Colon (tissue), 2 donors: ENCODE results near the gene PANK2.
"Not testable (repeated sequence)": the region's sequence is repeated elsewhere in the genome, so short reads cannot be mapped to it uniquely, and the experiment has no call there.

Source experiments
- FAIRE-seq: peaks from 2 replicates; lab custom pipeline; 2012; peaks lifted over from hg19 to GRCh38; lab: Jason Lieb, UNC
- donor health status: control.
- donor health status: control.

The PANK2 gene

DNA sequence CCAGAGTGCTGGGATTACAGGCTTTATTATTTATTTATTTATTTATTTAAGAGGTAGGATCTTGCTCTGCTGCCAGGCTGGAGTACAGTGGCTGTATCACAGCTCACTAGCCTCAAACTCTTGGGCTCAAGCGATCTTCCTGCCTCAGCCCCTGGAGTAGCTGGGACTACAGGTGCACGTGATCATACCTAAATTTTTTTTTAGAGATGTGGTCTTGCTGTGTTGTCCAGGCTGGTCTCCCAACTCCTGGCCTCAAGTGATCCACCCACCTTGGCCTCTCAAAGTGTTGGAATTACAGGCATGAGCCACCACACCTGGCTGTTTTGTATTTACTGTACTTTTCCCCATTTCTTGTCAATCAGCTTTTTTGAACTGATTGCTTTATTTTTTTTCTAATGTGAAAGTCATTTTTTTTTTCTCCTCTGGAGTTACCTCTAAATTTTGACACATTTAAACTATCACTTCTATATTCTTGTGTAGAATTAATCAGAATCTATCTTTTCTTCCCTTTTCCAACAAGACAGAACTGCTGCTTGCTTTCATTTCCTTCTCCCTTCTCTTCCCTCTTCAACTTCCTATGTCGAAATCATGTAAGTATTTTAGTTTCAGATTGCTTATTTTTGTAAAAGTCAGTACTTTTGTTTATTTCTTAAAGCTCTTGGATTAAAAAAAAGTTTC is 12.0 kb downstream of the PANK2 start:
- no peak for FAIRE-seq

DNA sequence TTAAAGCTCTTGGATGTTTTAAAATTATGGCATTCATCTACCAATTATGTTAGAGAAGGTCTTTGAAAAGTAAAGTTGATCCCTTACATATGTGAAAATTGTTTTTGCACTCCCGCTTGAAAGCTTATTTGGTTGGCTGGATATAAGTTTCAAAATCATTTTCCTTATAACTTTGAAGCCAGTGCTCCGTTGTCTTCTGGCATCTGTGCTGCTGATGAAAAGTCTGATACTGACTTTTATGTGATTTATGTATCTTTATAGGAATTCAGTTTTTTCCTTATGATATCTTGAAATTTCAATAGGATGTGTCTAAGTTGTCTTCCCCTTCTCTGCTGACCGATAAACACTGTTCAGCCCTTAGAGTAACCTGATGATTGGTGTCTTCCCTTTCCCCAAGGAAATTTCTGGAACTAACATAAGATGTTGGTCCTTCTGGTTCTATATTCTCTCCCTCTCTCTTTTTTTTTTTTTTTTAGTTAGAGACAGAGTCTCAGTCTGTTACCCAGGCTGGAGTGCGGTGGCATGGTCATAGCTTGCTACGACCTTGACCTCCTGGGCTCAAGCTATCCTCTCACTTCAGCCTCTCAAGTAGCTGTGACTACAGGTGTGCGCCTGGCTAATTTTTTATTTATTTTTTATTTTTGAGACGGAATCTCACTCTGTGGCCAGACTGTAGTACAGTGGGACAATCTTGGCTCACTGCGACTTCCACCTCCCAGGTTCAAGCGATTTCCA is 12.7 kb downstream of the PANK2 start:
- no peak for FAIRE-seq

DNA sequence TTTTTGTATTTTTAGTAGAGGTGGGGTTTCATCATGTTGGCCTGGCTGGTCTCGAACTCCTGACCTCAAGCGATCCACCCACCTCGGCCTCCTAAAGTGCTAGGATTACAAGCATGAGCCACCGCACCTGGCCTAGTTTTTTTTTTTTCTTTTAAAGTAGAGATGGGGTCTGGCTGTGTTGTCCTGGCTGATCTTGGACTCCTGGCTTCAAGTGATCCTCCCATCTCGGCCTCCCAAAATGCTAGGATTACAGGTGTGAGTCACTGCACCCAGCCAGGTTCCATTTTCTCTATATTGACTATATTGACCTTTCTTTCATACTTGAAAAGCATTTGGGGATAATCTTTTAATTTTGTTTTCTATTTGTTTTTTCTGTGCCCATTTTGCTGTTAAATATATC is 13.3 kb downstream of the PANK2 start:
- FAIRE-seq, result no peak

DNA sequence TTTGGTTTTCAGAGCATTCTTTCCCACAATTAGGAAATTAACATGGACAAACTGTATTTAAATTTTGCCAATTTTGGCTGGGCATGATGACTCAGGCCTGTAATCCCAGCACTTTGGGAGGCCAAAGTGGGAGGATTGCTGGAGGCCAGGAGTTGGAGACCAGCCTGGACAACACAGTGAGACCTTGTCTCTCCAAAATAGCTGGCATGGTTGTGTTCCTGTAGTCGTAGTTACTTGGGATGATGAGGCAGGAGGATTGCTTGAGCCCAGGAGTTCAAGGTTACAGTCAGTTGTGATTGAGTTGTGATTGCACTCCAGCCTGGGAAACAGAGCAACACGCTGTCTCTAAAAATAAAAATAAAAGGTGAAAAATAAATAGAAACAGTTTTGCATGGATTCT is 15.0 kb downstream of the PANK2 start:
- FAIRE-seq, result no peak

DNA sequence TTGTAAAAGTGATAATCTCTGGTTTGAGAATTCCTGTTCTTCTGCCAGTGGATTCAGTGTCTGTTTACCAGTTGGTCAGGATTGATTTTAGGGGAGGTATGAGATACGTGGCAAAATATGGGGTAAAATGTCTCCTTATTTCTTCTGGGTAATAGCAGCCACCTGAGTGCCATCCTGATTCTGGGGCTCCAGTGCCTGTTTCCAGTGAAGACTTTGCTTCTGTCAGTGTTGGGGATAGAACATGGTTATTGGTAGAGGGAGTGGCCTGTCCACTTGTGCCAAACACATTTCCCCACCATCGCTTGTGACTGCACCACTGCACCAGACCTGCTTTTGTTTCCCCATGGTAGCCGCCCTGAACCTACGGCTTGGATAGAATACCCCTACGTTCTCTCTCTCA is 15.7 kb downstream of the PANK2 start:
- FAIRE-seq, result no peak

DNA sequence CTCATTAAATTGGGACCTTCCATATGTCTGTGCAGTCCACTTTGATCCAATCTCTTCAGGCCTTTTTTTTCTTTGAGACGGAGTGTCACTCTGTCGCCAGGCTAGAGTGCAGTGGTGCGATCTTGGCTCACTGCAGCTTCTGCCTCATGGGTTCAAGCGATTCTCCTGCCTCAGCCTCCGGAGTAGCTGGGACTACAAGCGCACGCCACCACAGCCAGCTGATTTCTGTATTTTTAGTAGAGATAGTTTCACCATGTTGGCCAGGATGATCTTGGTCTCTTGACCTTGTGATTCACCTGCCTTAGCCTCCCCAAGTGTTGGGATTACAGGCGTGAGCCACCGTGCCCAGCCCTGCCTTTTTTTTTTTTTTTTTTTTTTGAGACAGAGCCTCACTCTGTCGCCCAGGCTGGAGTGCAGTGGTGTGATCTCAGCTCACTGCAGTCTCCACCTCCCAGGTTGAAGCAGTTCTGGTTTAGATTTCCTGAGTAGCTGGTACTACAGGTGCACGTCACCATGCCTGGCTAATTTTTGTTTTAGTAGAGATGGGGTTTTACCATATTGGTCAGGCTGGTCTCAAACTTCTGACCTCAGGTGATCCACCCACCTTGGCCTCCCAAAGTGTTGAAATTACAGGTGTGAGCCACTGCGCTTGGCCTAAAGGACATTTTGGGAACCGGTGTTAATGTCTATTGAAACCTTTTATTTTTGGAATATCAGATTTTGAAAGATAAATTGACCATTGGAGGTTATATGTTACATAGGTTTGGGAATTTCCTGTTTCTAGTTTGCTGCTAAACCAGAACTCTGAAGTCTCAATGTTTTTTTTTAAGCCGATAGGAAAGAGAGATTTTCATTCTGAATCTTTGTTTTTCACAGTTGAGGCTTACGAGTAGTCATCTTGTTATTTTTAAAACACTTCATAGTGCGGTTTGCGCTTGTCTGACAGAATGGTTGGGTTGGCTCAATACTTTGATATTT is 17.8 kb downstream of the PANK2 start:
- FAIRE-seq, result not testable (repeated sequence)

DNA sequence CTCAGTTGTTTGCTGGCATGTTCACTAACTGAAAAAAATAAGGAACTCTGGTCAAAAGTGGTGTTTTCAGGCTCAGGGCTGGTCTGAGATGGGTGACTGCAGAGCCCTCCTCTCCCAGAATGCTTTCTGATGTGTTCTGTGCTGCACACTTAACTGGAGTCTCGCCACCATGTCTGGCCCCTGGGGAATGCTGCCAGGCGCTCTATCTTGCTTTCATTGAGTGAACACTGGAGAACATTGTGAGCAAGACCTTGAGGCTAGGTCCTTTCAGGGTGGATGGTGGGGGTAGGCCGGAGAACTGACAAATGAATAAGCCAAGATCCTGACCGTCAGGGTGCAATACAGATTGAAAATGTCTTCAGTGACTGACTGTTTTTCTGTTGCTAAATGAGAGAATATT is 19.5 kb downstream of the PANK2 start:
- FAIRE-seq, result no peak

DNA sequence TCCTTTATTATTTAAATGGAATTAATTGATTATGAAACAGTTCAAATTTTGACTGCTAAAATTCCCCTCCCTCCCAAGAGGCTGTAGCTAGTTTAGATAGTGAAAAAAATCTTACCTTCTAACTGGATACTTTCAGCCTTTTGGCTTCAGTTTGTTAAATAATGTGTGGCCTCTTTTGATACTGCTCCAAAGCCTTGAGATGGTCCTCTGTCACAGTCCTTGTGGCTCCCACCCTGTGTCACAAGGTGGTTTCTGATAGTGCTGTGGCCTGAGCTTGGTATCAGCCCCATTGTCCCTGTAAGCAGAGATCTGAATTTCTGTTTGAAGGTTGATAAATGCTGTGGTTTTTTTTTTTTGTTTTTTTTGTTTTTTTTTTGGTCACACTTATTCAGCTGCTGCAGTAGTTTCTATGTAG is 20.8 kb downstream of the PANK2 start:
- no peak for FAIRE-seq

DNA sequence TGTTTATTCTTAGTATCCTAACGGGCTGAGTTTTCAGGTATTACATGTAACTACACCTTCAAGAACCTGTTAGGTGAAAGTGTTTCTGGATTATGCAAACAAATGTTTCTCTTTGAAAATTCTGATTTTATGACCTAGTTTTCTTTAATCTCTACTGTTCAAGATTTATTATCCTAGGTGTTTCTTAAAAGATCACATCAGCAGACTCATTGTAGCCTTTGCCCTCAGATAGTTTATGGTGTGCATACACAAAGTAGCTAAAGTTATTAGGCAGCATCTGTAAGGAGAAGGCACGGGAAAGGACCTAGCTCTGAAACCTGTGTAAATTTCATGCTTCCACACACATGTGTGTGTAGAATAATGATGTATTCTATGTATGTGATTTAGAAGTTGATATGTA is 21.7 kb downstream of the PANK2 start:
- FAIRE-seq, result no peak

DNA sequence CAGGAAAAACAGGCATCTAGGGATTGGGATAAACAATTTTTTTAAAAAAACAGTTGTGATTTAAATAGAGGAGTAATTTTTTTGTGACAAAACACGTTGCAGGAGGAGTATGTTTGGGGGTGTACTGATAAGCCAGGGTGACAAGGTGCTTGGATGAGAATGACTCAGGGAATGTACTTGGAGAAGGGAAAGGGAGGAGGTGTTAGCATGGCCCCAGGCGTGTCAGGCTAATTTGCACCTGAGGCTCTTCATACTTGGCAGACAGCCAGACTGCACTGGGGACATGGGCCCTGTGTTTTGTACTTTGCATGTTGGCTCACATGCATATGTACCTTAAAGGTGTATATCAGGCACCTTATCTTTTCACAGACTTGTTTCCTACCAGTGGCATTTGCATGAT is 22.8 kb downstream of the PANK2 start:
- FAIRE-seq, result no peak

DNA sequence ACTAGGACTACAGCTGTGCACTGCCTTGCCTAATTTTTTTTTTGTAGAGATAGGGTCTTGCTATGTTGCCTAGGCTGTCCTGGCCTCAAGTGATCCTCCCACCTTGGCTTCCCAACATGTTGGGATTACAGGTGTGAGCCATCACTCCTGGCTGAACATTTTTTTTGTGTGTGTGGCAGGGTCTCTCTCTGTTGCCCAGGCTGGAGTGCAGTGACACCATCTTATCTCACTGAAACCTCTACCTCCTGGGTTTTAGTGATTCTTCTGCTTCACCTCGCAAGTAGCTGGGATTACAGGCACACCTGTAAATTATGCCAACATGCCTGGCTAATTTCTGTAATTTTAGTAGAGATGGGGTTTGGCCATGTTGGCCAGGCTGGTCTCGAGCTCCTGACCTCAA is 25.3 kb downstream of the PANK2 start:
- no peak for FAIRE-seq

DNA sequence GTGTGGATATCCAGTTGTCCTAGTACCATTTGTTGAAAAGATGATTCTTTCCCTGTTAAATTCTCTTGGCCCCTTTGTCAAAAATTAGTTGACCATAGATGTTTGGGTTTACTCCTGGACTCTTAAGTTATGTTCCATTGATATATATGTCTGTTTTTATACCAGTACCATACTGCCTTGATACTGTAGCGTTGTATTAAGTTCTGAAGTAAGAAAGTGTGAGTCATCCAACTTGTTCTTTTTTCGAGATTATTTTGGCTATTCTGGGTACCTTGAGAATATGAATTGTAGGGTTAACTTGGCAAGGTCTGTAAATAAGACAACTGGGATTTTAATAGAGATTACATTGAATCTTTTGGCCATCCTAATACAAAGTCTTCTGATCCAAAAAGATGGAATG is 26.5 kb downstream of the PANK2 start:
- no peak for FAIRE-seq

DNA sequence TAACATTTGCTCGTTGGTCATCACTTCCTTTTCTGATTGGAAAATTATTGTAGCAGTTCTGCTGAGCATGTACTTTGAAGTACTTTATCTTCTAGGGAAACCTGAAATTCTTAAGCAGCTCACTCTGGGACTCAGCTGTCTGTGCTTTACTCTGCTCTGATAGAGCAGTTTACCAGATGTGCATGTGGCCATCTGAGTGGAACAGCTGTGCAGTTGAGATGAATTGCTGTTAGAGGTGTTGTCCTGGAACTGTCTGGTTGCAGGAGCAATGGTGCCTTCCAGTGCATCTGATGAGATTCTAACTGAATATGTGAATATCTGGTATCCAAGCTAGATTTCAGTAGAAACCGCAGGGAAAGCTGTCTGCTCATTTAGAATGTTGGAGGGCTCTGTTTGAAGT is 27.2 kb downstream of the PANK2 start:
- no peak for FAIRE-seq

DNA sequence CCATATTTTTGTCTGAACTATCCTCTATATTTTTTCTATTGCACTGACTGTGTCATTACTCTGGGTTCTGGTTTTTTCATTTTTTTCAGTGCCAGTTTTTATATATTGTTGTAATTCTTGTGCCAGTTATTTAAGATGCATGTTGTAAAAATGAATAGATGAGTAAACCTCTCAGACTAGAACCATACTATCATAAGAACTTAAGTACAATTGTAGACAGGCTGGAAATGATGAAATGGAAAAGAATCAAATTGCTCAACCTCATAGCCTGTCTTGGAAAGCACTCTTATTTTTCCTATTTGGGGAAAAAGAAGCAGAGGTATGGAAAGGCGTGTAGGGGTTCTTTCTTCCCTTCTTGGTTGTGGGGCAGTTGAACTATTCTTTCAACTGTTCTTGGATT is 30.2 kb downstream of the PANK2 start:
- FAIRE-seq, result no peak

DNA sequence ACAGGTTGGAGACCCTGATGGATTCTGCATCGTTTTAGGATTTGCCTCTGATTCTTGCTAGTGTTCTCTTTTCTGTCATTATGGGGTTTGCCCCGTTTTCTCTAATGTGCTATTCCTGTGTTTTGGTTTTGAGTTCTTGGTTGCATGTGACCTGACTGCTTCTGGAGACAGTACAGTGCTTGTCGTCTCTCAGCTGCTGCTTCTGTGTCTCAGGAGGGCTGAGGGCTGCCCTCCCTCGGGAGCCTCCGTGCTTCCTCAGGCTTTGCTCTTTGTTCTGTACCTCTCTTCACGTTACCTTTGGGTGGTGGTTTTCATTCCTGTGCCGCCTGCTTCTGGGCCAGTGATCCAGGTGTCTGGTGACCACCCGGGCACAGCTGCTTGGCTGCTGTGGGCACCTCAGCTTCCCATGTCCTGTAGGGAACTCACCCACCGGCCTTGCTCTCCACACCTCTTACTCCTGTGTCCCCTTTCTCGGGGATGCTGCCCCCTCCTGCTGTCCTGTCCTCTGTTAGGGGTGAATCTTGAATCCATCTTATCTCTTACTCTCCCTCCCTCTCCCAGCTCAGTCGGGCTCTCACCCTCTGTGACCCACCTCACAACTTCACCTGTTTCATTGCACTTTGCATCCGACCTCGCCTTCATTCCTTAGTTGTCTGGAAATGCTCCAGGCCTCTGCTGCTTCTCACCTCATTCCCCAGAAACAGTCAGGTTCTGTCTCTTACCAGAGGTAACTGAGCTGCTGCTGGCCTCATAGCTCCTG is 33.2 kb downstream of the PANK2 start:
- no peak for FAIRE-seq

DNA sequence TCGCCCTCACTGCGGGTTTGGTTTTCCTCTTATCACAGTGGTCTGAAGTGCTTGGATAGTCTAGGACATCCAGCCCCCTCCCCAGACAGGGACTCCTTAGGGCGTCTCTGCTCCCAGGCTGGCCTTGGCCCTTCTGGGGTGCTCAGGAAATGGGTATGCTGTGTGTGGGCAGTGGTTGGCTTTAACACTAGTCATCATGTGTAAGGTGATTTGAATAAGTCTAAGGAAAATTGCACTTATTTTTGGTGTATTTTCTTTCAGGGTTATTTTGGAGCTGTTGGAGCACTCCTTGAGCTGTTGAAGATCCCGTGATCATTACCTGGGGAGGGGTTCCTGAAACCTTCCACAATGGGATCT is 33.8 kb downstream of the PANK2 start:
- no peak for FAIRE-seq

DNA sequence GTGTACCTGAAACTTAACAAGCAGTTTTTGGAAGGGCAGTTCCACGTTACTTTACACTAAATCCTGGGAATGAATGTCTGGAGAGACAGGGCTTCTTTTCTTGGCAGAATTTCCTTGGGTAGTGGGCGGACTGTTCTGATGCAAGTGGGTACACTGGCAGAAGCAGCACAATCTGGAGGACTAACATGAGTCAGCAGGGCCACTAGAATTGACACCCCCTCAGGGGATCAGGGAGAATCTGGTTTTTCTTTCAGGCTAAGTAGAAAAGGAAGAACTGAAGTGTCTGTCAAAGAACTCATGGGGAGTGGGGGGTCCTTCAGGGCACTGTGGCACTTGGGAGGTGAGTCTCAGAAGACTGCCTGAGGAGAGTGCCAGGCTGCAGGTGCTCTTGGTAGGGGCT is 34.6 kb downstream of the PANK2 start:
- no peak for FAIRE-seq

DNA sequence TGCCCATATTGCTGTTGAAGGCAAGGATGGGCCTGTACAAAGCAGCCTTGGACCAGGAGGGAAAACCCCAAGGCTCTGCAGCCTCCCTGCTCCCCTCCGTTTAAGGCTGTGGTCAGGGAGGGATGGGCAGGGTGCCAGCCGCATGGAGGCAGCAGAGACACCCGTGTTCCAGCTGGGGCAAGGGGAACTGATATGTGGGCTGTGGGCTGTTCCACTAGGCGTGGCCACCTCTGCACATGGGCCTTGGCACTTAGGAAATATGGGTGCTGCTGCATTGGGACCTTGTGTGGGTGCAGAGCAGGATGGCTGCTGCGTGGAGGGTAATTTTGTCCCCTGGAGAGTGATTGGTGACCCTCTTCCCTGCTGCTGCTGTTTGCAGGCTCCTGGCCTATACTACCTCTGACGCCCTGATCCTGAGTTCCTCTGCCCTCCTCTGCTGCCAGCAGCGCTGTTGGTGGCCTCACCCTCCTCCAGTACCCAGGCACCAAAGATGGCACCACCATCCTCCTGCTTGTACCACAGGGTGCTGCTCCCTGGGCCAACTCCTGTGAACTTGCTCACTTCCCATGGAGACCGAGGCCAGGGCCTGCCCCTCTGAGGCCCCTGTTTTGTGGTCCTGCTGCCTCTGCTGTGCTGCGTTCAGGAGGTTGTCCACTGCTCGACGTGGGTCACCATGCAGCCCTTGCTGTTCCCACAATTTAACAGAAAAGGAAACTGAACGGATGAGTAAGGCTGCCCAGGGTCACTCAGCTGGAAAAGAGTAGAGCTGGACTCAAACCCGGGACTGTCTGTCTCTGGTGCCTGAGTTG is 35.3 kb downstream of the PANK2 start:
- no peak for FAIRE-seq

DNA sequence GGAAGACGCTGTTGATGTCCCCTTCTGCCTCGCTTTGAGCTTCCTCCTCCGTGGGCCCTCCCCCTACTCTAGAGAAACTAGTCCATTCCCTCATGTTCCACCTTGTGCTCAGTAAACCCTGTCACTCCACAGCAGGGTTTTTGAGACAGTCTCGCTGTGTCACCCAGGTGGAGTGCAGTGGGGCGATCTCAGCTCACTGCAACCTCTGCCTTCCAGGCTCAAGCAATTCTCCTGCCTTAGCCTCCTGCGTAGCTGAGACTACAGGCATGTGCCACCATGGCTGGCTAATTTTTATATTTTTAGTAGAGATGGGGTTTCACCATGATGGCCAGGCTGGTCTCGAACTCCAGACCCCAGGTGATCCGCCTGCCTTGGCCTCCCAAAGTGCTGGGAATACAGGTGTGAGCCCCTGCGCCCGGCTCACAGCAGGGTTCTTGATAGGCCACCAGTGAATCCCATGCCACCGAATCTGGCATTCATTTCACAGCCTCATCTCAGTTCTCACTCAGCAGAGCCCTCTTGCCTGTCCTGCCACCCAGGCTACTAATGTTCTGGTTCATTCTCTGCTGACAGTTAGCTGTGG is 36.0 kb downstream of the PANK2 start:
- no peak for FAIRE-seq

DNA sequence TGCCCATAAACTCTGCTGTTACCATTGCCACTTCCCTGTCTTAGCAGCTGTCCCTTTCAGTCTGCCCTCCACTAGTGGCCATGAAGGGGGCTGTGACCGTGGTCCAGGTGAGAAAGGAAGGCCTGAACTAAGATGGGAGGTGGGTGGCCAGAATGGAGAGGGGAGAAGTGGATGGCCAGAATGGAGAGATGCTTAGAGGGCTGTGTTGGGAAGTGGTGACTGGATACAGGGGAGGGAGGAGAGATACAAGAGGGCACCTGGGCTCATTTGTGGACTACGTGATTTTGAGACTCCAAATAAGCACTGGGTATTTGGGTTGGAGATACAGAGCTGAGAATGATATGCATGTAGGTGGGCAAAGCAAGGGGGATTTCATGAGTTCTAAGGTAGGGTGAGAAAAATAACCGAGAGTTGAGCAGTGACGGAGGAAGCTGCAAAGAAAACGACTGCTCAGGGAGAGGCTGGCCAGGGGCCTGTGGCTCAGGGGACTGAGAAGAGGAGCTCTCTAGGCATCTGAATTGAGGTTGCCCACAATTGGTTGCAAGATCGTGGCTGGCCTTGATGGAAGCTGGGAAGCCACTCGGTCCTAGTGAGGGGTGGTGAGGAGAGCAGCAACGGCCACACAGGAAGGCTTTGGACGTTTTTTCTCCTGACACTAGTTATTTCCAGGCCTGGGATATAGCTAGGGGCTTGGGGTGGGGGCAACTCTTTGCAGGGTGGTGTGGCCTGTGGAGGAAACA is 36.9 kb downstream of the PANK2 start:
- FAIRE-seq, result no peak
